Left hindlimb (tissue), 1 donor: Measurements from ENCODE around the gene PIGO.

Experiments used
- DNase-seq: peaks from one replicate; pipeline ENCODE4 v3.0.0-alpha.2; 2018

The PIGO gene

DNA sequence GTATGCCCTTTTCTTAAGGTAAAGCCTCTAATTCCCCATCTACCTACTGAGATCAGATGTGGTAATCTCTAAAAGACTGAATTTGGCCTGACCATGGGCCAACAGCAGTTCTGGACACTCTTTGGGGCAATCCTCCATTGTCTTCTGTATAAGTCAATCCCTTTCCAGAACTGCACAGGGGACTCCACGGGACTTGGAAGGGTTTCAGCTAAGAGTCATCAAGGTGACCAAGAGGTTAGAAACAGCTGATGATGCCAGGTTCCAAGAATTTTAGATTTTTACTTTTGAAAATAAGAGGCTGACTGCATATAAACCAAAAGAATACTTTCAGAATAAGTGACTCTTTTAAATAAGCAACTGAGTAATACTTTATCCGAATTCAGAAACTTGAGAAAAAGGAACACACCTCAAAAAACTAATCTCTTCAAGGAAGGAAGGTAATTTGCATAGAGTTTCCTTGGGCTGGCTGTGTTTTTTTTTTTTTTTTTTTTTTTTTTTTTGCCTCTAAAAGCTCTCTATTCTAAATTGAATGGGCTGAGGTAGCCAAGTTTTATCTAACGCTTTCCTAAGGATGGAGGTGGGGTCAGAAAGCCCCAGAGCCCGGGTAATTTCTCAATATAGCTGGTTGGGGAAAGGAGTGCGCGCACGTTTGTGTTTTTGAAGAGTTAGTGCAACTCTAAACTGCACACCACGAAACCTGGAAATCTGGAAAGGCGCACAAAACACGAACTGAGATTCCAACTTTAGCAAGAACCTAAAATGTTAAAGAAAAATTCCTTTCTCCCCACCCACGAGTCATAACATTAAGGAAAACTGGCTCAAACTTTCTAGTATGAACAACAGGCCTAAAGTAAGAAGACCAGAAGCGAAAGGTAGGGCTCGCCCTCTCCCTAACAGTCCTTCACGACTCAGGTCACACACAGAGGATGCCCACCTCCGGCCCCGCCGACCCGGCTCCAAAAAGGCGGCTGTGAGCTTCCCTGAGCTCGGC, 25.3 kb downstream of the PIGO start:
- DNase-seq: peak; percentile 1

DNA sequence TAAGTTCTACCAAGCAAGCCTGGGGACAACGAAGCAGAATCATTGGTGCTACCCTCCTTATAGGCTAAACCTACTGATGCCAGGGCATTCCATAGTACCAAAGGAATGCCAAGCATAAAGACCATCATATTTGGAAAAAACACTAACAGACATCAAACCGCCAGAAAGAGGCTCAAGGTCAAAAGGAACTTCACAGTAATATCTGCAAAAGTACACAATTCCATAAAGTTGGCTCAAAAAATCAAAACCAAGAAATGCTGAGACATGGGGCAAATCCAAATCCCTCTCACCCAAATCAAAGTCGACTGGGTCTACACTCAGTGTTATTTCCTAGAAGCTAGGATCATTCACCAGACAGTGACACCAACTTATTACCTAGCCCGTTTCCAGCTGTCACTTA, 27.4 kb downstream of the PIGO start:
- DNase-seq: no peak

DNA sequence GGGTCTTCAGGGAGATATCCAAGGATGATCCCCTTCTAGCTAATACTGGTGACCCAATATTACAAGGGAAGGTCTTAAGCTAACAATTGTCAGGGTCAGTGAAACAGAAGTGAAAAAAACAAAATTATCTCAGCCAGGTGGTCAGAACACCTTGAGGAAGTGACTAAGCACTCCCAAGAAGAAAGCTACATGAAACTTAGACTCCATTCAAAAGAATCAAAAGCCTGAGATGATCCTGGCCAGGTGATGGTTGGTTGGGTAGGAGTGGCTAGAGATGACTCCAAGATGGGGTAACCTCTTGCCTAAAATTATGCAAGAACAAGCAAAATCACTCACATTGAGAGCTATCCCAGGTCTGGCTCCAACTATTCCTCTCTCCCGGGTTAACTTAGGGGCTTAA, 29.3 kb downstream of the PIGO start:
- DNase-seq: peak; percentile 1

DNA sequence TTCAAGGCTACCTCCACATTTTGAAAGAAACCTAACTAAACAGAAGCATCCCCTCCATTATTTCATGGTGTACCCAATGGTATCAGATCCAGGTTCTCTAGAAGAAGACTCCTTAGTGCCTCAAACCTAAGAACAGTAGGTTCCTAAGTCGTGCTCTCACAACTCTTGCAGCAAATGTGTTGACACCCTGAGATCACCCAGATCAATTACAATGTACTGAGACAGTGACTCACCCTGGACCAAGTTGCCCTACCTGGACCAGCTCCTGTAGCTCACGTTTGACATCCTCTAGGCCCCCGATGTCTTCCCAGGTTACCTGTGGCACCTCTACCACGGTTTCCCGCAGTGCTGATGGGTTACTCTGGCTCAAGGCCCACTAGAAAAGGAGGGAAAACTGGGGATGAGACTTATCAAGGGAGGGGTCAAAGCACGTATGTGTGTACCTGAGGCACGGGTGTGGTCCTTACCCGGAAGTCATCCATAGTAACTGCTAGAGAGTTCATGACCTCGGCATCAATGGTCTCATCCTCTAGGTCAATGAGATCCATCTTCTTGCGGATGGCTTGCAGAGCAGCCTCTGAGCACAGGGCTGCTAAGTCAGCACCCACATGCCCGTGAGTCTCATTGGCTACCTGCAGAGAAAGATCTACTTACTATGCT, 35.7 kb downstream of the PIGO start:
- DNase-seq: peak; percentile 14

DNA sequence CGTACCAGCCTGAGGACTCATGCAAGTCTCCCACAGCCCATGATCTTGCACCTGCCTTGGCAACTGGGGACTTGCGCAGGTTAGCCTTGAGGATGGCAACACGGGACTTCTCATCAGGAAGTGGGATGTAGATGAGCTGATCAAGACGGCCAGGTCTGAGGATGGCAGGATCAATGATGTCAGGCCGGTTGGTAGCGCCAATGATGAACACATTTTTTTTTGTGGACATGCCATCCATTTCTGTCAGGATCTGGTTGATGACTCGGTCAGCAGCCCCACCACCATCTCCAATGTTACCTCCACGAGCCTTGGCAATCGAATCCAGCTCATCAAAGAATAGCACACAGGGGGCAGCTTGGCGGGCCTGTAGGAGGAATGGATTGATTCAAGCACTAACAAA, 37.0 kb downstream of the PIGO start:
- peak; percentile 9 for DNase-seq

DNA sequence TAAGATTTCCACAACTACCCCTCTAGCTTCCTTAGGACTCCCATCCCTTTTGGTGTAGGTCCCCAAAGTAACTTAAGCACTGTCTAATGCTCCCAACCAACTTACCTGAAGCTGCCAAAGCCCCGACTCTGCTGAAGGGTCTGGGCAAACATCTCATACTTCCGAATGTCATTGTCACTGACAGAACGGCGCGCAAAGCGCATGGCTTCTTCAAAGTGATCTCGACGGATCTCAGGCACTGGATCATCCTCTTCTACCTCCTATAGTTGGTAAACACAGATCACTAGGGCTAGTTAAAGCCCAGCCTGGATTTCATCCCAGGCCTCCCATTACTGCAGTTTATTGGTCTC, 39.1 kb downstream of the PIGO start:
- no peak for DNase-seq

DNA sequence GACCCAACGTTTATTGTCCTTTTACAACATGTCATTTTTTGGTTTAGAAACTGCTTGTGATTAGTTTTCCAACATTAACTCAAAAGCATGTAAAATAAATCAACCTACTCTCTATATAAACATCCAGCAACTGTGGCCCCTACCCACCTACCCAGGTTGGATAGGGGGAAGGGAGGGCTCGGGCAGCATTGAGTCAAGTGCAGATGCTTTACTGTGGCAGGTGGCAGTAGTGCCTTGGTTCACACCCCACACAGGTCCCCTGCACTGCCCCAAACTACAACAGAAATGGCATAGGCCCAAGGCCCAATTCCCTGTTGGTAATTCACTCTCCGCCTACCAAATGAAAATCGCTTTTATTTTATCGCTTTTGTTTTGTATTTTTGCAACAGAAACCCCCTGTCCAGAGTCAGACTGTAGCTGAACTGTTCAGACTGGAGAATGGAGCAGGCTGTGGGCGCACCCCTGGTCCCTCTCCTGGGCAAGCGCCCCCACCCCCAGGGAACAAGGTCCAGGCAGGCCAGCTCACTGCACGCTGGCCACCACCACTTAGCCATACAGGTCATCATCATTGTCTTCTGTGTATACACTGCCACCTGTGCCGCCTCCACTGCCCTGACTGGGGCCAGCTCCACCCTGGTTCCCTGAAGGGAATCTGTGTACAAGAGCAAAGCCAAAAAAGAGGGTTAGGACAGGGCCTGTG, 39.7 kb downstream of the PIGO start:
- no peak for DNase-seq

DNA sequence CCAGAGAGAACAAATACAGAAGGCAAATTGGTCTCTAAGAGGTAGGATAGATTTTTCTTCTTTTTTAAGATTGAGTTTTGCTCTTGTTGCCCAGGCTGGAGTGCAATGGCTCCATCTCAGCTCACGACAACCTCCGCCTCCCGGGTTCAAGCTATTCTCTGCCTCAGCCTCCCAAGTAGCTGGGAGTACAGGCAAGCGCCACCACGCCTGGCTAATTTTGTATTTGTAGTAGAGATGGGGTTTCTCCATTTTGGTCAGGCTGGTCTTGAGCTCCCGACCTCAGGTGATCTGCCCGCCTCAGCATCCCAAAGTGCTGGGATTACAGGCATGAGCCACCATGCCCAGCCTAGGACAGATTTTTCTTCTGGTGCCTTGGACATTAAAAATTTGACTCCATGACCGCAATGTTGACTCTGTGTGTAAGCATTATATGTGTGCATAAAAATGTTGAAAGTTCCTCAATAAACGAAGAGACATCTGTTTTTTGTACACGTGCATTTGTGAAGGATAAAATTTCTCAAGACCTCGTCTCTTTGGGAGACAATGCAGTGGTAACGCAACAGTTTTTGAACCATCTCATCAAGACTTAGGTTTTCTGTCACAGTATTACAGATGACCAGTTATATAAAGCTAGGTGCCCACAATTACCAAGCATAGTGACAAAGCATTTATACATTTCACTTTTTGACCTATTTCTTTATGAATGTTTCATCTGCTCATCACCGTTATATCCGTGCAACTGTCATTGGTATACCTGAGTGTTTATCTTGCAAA, 41.3 kb downstream of the PIGO start:
- no peak for DNase-seq

DNA sequence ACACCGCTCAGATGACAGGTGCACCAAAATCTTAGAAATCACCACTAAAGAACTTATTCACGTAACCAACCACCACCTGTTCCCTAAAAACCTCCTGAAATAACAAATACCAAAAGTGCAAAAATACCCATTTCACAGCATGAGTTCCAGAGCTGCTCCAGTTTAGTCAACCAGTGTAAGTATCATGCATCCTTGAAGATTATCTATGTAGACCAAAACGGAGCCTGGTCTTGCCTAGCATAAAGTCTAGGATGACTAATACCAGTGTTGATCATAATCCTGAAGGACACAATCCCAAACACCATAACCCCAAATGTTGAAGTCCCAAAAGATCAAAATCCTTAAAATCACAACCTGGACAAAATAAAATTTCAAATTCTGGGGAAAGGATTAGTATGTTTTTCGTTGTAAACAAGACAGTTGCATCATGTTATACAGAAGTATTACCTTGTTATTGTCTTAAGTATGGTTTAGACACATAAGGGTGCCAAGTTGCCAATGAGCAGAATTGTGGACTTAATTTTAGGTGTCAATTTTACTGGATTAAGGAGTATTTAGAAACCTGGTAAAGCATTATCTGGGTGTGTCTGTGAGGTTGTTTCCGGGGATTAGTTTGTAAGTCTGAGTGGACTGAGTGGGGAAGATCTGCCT, 42.1 kb downstream of the PIGO start:
- DNase-seq: no peak

DNA sequence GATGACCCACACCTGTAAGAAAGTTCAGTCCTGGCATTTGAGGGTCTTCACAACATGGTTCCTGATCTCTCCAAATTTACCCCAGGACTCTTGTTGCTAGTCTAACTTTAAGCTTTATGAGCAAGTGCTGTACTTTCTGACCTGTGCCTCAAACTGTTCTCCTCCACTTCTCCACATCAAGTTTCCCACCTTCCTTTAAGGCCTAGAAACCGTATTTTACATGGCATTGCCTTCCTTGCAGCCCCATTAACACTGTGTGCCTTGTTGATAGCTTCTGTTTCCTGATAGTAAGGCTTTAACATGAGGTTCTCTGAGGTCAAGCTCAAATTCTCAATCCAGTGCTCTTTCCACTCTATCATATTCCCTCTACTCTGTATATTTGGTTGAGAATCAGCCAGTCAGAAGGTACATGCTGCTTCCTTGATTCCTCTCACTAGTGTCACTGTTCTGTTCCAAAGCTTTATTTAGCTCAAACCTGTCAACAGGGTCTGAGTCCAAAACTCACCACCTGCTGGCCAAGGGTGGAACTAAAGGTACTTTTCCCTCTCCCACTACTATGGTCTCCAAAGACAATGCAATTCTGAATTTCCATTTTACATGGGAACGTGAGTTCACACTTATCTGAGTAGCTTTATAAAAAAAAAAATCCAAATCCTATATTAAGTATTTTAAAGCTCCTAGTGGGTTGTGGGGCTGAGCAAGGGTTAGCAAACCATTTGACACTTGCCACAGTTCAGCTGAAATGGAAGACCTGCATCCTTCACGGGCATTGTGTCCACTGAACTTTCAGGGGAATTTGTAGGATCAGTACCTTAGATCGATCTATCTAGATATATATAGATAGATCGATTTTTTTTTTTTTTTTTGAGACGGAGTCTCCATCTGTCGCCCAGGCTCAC, 45.1 kb downstream of the PIGO start:
- DNase-seq: no peak

DNA sequence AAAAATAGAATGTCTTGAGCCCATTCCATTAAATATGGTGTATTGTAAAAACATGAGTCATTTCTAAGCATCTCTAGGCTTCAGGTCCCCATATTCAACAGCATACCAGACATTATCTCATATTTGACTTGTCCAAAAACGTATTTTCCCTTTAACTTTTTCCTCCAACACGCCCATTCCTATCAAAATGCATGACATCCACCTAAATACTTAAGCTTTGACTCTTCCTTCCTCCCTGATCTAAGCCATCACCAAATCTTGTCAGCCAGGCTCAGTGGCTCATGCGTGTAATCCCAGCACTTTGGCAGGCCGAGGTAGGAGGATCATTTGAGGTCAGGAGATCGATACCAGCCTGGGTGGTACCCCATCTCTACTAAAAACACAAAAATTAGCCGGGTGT, 47.9 kb downstream of the PIGO start:
- DNase-seq: no peak

DNA sequence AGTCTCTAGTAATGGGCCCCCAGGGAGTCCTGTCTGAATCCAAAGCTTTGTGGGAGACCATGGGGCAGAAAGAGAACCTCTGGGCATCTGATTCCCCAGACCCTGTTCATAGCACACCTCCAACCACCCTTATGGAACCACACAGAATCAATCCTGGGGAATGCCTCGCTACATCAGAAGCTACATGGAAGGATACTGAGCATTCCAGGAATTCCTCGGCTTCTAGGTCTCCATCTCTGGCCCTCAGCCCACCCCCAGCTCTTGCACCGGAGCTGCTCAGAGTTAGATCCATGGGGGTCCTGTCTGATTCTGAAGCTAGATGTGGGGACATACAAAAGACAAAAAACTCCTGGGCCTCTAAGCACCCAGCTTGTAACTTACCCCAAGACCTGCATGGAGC, 52.3 kb downstream of the PIGO start:
- DNase-seq: no peak

DNA sequence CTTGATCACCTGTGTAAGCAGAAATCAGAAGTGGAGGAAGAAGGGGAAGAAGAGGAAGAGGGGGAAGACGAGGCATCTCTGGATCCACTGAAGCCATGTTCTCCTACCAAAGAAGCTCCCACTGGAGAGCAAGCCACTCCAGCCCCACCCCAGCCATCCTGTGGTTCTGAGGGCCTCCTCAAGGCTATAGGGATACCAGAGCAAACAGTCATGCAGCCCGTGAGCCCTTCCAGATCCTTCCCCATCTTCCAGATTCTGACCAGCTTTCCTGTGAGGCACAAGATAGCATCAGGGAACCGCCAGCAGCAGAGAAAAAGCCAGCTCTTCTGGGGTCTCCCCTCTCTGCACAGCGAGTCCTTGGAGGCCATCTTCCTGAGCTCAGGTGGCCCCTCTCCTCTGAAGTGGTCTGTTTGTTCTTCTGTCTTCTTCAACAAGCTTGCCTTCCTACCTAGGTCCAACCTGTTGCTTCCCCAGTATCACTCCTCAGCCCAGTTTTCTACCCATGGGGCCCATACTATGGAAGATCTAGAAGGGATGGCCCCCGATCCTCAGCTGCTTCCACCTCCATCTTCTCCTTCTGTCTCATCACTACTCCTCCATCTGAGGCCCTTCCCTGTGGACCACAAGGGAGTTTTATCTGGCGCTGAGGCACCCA, 53.4 kb downstream of the PIGO start:
- no peak for DNase-seq

DNA sequence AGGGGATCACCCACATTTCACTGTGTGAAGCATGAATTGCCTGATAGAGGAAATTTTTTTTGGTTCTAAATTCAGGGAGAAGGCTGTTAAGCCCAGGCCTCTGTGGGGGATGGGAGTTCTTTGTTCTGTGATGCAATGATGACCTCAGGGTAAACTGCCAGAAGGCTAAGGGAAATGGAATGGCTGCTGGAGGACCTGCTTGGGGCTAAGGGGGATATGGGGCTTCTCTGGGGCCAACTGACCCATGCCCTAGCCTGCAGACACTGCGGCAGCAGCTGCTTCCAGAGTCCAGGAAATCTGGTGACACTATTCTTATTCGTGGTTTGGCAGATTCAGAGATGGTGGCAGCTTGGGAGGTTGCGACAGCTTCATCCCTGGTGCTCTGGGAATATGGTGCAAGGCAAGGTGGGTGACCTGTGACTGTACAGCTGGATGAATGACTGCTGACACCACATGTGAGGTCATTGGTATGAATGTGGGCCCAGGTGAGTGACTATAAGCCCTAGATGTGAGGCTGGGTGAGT, 54.2 kb downstream of the PIGO start:
- no peak for DNase-seq
